Measurements from ENCODE around the gene NID2.

Gene NID2

GRCh38 chr14:52080808-52081755, 12.2 kb upstream of the NID2 start:
- no peak for DNase-seq

DNA sequence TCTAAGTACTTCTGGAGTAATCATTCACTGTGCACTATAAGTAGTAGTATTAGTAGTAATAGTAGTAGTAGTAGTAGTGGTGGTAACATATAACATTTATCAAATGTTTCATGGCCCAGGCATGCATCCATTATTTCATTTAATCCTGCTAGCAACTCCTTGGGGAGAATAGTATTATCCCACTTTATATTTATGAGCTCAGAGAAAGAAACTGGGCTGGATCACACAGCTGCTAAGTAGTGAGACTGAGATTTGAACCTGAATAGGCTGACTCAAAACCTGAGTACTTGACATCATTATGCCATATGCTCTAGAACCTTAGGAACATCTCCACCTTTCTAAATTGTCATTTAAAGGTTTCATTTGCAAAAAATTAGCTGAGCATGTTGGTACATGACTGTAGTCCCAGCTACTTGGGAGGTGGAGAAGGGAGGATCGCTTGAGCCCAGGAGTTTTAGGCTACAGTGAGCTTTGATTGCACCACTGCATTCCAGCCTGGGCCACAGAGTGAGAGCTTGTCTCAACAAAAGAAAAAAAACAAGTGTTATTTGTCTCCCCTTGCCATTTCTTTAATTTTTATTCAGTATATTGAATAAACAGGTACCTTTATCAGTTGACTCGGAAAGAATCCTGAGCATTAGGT, 11.4 kb upstream of the NID2 start:
- DNase-seq = no peak

DNA sequence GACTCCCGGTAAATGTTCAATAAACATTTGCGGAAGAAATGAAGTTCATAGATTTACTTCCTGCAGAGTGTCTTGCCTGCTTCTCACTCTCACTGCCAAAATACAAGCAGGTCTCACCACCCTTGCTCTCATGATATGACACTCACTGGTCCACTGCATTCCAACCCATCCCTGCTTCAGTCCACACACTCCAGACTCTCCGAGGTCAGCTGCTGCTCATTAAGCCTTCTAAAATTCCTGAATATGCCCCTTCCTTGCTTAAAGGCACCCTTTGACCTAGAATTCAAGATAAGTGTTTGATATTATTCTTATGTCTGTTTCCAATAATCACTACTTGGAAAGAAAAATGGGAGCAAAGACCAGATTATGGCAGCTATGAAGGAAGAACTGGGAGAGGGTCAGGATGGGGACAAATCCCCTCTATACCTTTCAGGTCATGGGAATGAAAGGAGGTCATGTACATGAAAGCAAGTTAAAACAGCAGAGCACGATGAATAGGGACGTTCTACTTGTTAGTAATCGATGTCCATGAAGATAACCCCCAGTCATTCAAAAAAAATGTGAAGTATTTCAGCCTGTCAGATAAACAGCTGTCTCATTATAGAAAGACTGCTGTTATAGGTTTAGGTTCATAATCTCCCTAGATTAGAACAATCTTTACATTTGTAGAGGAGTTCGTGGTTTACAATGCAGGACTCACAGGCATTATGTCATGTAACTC, 10.5 kb upstream of the NID2 start:
- no peak for DNase-seq

DNA sequence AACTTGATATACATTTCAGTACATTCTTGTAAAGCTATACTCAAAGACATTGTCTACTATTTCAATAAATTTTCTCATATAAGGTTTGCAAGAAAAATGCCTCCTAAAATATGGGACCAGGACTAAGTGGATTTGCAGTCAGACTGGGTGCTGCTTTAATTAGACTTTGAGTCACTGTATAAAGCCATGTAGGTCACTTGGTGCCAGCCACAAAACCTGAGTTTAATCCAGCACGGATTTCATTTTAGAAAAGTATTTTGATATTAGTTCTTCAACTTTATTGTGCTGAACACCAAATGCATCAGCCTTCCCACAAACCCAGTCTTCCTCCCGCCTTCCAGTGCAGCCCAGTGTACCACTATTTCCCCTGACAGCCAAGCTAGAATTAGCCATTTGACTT, 9.9 kb upstream of the NID2 start:
- no peak for DNase-seq

DNA sequence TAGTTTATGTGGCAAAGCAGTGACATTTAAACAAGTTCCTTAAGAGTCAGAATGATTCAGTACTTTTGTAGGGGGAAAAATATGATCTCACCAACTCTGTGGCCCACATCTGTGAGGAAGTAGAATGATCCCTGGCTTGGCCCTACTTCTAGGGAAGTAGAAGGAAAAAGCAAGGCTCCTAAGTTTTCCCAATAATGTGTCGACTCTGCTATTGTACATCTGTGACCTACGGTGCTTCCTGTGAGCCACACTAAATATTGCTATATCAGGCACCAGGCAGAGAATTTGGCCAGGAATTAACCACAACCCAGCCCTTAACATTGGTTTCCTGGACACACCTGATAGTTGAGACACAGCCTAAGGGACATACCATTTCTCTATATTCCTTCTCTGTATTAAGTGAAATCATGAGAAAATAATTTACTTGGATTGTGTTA, 9.3 kb upstream of the NID2 start:
- no peak for DNase-seq

GRCh38 chr14:52077256-52077979, 8.6 kb upstream of the NID2 start:
- DNase-seq = no peak

- DNase-seq = no peak
Observed at GRCh38 chr14:52076334-52076733, 7.5 kb upstream of the NID2 start.

GRCh38 chr14:52075371-52075770, 6.5 kb upstream of the NID2 start:
- no peak for DNase-seq

DNA sequence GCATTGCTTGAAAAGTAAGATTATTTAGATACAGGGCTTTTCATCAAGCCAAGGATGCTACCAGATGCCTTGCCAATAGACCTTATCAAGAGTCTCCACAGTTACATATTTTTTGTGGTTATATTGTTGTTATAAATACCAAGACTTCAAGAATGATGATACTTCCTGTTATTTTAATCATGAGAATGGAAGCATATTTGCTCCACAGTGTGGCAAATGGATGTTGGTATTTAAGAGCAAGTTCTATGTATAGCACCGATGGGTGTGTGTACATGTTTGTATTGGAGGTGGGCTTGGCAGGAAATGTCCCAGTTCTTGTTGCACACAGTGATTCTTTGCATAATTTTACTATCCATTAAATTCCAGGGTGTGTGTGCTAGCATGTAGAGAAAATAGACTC, 4.4 kb upstream of the NID2 start:
- no peak for DNase-seq

GRCh38 chr14:52072266-52072780, 3.5 kb upstream of the NID2 start:
- no peak for DNase-seq

GRCh38 chr14:52071675-52072074, 2.8 kb upstream of the NID2 start:
- DNase-seq = no peak

DNA sequence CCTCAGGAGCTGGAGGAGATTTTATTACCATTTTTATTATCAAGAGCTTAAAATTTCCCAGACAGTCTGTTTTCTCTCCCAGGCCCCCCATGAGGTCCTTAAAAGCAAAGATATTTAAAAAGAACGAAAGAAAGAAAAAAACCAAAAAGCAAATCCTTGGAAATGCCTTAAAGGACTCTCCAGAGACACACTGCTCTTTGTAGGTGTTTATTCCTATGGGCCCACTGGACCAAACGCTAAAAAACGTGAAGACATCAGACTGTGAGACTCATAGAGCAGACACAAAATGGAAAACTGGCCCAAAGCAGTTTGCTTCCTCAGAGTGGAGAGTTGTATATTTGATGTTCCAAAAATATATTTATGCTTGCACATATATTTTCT, 1.2 kb upstream of the NID2 start:
- DNase-seq = no peak

- peak in 14 of 56 donors; percentile 21 to 70 (median 47) for DNase-seq
Observed at GRCh38 chr14:52069307-52070050, 620 bp upstream of the NID2 start.

DNA sequence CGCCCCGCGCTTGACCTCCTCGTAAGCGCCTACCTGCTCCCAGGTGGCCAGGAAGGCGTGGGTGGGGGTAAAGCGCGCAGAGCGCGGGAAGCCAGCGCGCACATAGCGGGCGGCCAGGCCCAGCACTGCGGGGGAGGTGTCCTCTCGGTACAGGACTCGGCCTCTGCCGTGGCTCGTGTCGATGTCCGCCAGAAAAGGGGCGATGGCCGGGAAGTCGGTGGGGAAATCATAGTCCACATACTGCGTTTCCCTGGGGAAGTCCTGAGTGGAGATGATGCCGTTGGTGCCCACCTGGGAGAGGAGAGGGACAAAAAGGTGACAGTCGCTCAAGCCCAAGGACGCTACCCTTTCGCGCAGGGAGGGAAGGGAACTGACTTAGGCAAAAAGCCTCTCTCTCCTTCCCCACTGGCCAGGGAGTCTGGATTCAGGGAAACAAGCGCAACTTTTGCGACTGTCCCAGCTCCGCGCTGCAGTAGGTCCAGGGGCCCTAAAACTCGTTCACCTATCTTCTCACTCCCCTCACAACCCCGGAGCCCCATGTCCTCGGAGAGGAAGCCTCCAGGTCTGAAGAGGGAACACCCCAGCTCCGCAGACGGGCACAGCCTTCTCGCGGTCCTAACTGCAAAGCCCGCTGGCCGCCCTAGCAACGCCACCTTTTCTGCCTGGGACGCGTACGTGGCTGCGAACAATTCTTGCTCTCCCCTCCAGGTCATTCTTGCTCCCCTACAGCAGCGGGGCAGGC, 815 bp downstream of the NID2 start:
- peak in 2 of 56 donors; percentile 3 to 19 for DNase-seq

DNA sequence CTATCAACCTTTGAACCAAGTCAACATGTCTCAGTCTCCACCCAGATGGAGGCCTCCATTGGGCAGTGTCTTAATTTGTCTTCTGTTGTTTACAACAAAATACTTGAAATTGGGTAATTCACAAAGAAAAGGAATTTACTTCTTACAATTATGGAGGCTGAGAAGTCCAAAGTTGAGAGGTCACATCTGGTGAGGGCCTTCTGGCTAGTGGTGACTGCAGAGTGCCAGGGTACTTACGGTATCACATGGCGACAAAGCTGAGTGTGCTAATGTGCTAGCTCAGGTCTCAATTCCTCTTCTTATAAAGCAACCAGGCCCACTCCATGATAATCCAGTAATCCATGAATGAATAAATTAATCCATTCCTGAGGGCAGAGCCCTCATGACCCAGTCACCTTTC, 4.7 kb downstream of the NID2 start:
- no peak for DNase-seq

DNA sequence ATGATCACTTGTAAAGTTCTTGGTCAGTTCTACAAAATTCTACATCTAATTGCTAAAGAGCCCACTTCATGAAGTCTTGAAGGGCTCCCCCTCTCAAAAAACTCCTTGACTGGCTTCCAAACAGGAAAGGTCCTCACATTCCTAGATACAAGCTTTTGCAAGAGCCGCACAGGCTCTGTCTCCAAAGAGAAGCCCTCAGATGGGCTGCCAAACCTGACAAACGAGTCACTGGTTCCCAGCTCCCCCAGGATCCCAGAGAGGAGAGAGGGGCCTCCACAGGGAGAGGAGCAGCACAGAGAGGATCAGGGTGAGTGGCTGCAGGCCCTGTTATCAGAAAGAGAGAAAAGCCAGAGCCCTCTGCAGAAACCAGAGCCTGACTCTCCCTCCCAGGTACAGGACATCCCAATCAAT, 5.8 kb downstream of the NID2 start:
- DNase-seq = no peak

- no peak for DNase-seq
Observed at GRCh38 chr14:52061890-52062289, 7.0 kb downstream of the NID2 start.

DNA sequence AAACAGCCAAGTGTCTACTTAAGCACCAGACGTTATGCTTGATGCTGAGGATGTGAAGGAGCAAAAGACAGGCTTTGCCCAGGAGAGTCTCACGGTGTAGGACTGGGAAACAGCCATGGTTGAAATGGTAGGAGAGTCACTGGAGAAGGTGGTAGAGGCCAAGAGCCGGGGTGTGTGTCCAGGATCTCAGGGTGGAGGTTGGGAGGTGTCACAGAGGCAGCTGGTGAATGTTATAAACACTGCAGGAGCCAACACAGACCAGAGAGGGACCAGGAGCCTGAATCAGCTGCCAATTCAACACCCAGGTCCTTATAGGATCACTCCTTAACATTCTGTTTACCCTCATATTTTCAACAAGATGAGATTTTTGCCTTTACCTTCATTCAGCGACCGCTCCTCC, 7.5 kb downstream of the NID2 start:
- DNase-seq = no peak

- DNase-seq = no peak
Observed at GRCh38 chr14:52060080-52060479, 8.8 kb downstream of the NID2 start.

DNA sequence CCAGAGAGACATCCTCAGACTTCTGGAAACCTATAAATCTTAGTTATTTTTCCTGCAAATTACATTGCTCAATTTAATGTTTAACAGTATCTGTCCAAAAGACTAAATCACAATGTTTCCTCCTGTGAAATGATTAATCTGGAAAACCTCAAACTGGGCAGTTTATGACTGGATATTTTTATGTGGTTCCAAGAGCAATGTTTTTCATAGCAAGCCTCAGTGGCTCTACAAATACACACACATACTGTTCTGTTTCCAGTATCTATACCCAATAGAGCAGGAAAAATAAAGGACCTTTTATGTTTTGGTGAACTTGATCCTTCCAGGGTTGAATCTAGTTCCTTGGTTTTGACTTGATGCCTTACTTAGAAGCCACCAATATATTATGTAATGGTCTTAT, 9.2 kb downstream of the NID2 start:
- no peak for DNase-seq

Data from nucleus accumbens (tissue), 56 donors.